ENCODE measurements around the gene STXBP2.
A peak's percentile ranks its signal among the peaks of the same experiment; 100 is the strongest.

STXBP2 gene

GRCh38 chr19:7657131-7657751 is 20.3 kb downstream of the STXBP2 start:
- DNase-seq: peak; percentile 73

GRCh38 chr19:7658219-7658686 is 21.3 kb downstream of the STXBP2 start:
- DNase-seq: no peak

- DNase-seq: no peak
Observed at GRCh38 chr19:7661744-7662538, 25.0 kb downstream of the STXBP2 start.

GRCh38 chr19:7662657-7663056 is 25.7 kb downstream of the STXBP2 start:
- DNase-seq: no peak

GRCh38 chr19:7663706-7664105 is 26.8 kb downstream of the STXBP2 start:
- DNase-seq: no peak

GRCh38 chr19:7665076-7665475 is 28.2 kb downstream of the STXBP2 start:
- DNase-seq: no peak

- no peak for DNase-seq
Observed at GRCh38 chr19:7668842-7669241, 31.9 kb downstream of the STXBP2 start, which contains the start of gene RETN. Gene RETN (plus strand): TSS chr19:7669049. CDS start chr19:7669327, 278 bp downstream.

- no peak for DNase-seq
Observed at GRCh38 chr19:7669641-7670040, 32.7 kb downstream of the STXBP2 start.

GRCh38 chr19:7670150-7670783 is 33.4 kb downstream of the STXBP2 start:
- no peak for DNase-seq

GRCh38 chr19:7670790-7671189 is 33.9 kb downstream of the STXBP2 start:
- no peak for DNase-seq

- DNase-seq: no peak
Observed at GRCh38 chr19:7672522-7672921, 35.6 kb downstream of the STXBP2 start.

- DNase-seq: no peak
Observed at GRCh38 chr19:7674010-7675005, 37.4 kb downstream of the STXBP2 start.

GRCh38 chr19:7676376-7676775 is 39.5 kb downstream of the STXBP2 start:
- DNase-seq: no peak

GRCh38 chr19:7676854-7677253 is 39.9 kb downstream of the STXBP2 start, which contains the start of gene MCEMP1:
Gene MCEMP1 (plus strand): TSS chr19:7677090. CDS start chr19:7677121, 31 bp downstream.
- no peak for DNase-seq

- no peak for DNase-seq
Observed at GRCh38 chr19:7677669-7678311, 40.9 kb downstream of the STXBP2 start.

- DNase-seq: peak; percentile 73
Observed at GRCh38 chr19:7678971-7679751, 42.3 kb downstream of the STXBP2 start.

GRCh38 chr19:7679771-7680605 is 43.1 kb downstream of the STXBP2 start:
- no peak for DNase-seq

- peak; percentile 95 for DNase-seq
Observed at GRCh38 chr19:7680606-7681339, 43.9 kb downstream of the STXBP2 start, which contains the start of gene TRAPPC5. Gene TRAPPC5 (plus strand): TSS chr19:7680833. CDS start chr19:7682254, 1,421 bp downstream.
